ENCODE results near the gene CECR2.

Gene CECR2

GRCh38 chr22:17576470-17576869 lies 207.2 kb downstream of the CECR2 start:
- Histone ChIP-seq H3K36me3 (ENCODE audit: control insufficient read depth in 1 of 2, insufficient read depth in 2 of 2, low read length in 2 of 2) (no peaks in the 10 kb centered on the region), H3K9me3 (ENCODE audit: control insufficient read depth in 1 of 2, low read length in 2 of 2) (no peaks in the 10 kb centered on the region), H3K27me3 (ENCODE audit: low read depth, low read length) (no peaks in the 10 kb centered on the region), H3K4me1 (ENCODE audit: control insufficient read depth in 1 of 2, insufficient read depth in 2 of 2, low read length in 2 of 2) (peaks cover 0 to 11% of the 10 kb centered on the region in 2 donors), H3K4me3 (ENCODE audit: low read depth in 1 of 2, low read length in 2 of 2) (no peak overlapping the region), H3K27ac (ENCODE audit: low read length) (no peak overlapping the region)

GRCh38 chr22:17578136-17578754 lies 209.0 kb downstream of the CECR2 start:
- Histone ChIP-seq H3K36me3 (ENCODE audit: control insufficient read depth in 1 of 2, insufficient read depth in 2 of 2, low read length in 2 of 2) (no peaks in the 10 kb centered on the region), H3K4me1 (ENCODE audit: control insufficient read depth in 1 of 2, insufficient read depth in 2 of 2, low read length in 2 of 2) (peaks cover 0 to 6% of the 10 kb centered on the region in 2 donors), H3K9me3 (ENCODE audit: control insufficient read depth in 1 of 2, low read length in 2 of 2) (no peaks in the 10 kb centered on the region), H3K27me3 (ENCODE audit: low read depth, low read length) (no peaks in the 10 kb centered on the region), H3K4me3 (ENCODE audit: low read depth in 1 of 2, low read length in 2 of 2) (no peak overlapping the region), H3K27ac (ENCODE audit: low read length) (no peak overlapping the region)

GRCh38 chr22:17579535-17579981 lies 210.3 kb downstream of the CECR2 start:
- Histone ChIP-seq H3K27me3 (ENCODE audit: low read depth, low read length) (no peaks in the 10 kb centered on the region), H3K9me3 (ENCODE audit: control insufficient read depth in 1 of 2, low read length in 2 of 2) (no peaks in the 10 kb centered on the region), H3K4me1 (ENCODE audit: control insufficient read depth in 1 of 2, insufficient read depth in 2 of 2, low read length in 2 of 2) (peaks cover 0 to 4% of the 10 kb centered on the region in 2 donors), H3K27ac (ENCODE audit: low read length) (no peak overlapping the region), H3K4me3 (ENCODE audit: low read depth in 1 of 2, low read length in 2 of 2) (no peak overlapping the region), H3K36me3 (ENCODE audit: control insufficient read depth in 1 of 2, insufficient read depth in 2 of 2, low read length in 2 of 2) (no peaks in the 10 kb centered on the region)

GRCh38 chr22:17580441-17581031 lies 211.3 kb downstream of the CECR2 start:
- H3K27me3 ChIP-seq (ENCODE audit: low read depth, low read length): no peaks in the 10 kb centered on the region
- no peaks in the 10 kb centered on the region for H3K9me3 ChIP-seq (ENCODE audit: control insufficient read depth in 1 of 2, low read length in 2 of 2)
- no peak overlapping the region for H3K4me3 ChIP-seq (ENCODE audit: low read depth in 1 of 2, low read length in 2 of 2)
- peaks cover 0 to 4% of the 10 kb centered on the region in 2 donors for H3K4me1 ChIP-seq (ENCODE audit: control insufficient read depth in 1 of 2, insufficient read depth in 2 of 2, low read length in 2 of 2)
- no peak overlapping the region for H3K27ac ChIP-seq (ENCODE audit: low read length)
- no peaks in the 10 kb centered on the region for H3K36me3 ChIP-seq (ENCODE audit: control insufficient read depth in 1 of 2, insufficient read depth in 2 of 2, low read length in 2 of 2)

- no peaks in the 10 kb centered on the region for H3K27me3 ChIP-seq (ENCODE audit: low read depth, low read length)
- H3K36me3 ChIP-seq (ENCODE audit: control insufficient read depth in 1 of 2, insufficient read depth in 2 of 2, low read length in 2 of 2): no peaks in the 10 kb centered on the region
- no peaks in the 10 kb centered on the region for H3K9me3 ChIP-seq (ENCODE audit: control insufficient read depth in 1 of 2, low read length in 2 of 2)
- peaks cover 0 to 4% of the 10 kb centered on the region in 2 donors for H3K4me1 ChIP-seq (ENCODE audit: control insufficient read depth in 1 of 2, insufficient read depth in 2 of 2, low read length in 2 of 2)
- H3K27ac ChIP-seq (ENCODE audit: low read length): no peak overlapping the region
- no peak overlapping the region for H3K4me3 ChIP-seq (ENCODE audit: low read depth in 1 of 2, low read length in 2 of 2)
Measured at GRCh38 chr22:17581056-17581455, 211.8 kb downstream of the CECR2 start.

GRCh38 chr22:17581631-17582030 lies 212.4 kb downstream of the CECR2 start:
- Histone ChIP-seq H3K27ac (ENCODE audit: low read length) (no peak overlapping the region), H3K27me3 (ENCODE audit: low read depth, low read length) (no peaks in the 10 kb centered on the region), H3K9me3 (ENCODE audit: control insufficient read depth in 1 of 2, low read length in 2 of 2) (no peaks in the 10 kb centered on the region), H3K4me1 (ENCODE audit: control insufficient read depth in 1 of 2, insufficient read depth in 2 of 2, low read length in 2 of 2) (peaks cover 0 to 4% of the 10 kb centered on the region in 2 donors), H3K4me3 (ENCODE audit: low read depth in 1 of 2, low read length in 2 of 2) (no peak overlapping the region), H3K36me3 (ENCODE audit: control insufficient read depth in 1 of 2, insufficient read depth in 2 of 2, low read length in 2 of 2) (no peaks in the 10 kb centered on the region)

GRCh38 chr22:17583151-17583550 lies 213.9 kb downstream of the CECR2 start:
- Histone ChIP-seq H3K36me3 (ENCODE audit: control insufficient read depth in 1 of 2, insufficient read depth in 2 of 2, low read length in 2 of 2) (peaks cover 0 to 4% of the 10 kb centered on the region in 2 donors), H3K4me3 (ENCODE audit: low read depth in 1 of 2, low read length in 2 of 2) (no peak overlapping the region), H3K27me3 (ENCODE audit: low read depth, low read length) (no peaks in the 10 kb centered on the region), H3K4me1 (ENCODE audit: control insufficient read depth in 1 of 2, insufficient read depth in 2 of 2, low read length in 2 of 2) (peaks cover 0 to 4% of the 10 kb centered on the region in 2 donors), H3K27ac (ENCODE audit: low read length) (no peak overlapping the region), H3K9me3 (ENCODE audit: control insufficient read depth in 1 of 2, low read length in 2 of 2) (no peaks in the 10 kb centered on the region)

- no peaks in the 10 kb centered on the region for H3K4me1 ChIP-seq (ENCODE audit: control insufficient read depth in 1 of 2, insufficient read depth in 2 of 2, low read length in 2 of 2)
- H3K9me3 ChIP-seq (ENCODE audit: control insufficient read depth in 1 of 2, low read length in 2 of 2): no peaks in the 10 kb centered on the region
- no peak overlapping the region for H3K4me3 ChIP-seq (ENCODE audit: low read depth in 1 of 2, low read length in 2 of 2)
- H3K36me3 ChIP-seq (ENCODE audit: control insufficient read depth in 1 of 2, insufficient read depth in 2 of 2, low read length in 2 of 2): peaks cover 10 to 34% of the 10 kb centered on the region in 2 donors
- H3K27me3 ChIP-seq (ENCODE audit: low read depth, low read length): no peaks in the 10 kb centered on the region
- H3K27ac ChIP-seq (ENCODE audit: low read length): no peak overlapping the region
Measured at GRCh38 chr22:17586831-17587440, 217.7 kb downstream of the CECR2 start.

- no peak overlapping the region for H3K4me3 ChIP-seq (ENCODE audit: low read depth in 1 of 2, low read length in 2 of 2)
- H3K27ac ChIP-seq (ENCODE audit: low read length): no peak overlapping the region
- H3K27me3 ChIP-seq (ENCODE audit: low read depth, low read length): no peaks in the 10 kb centered on the region
- no peaks in the 10 kb centered on the region for H3K4me1 ChIP-seq (ENCODE audit: control insufficient read depth in 1 of 2, insufficient read depth in 2 of 2, low read length in 2 of 2)
- peaks cover 16 to 41% of the 10 kb centered on the region in 2 donors for H3K36me3 ChIP-seq (ENCODE audit: control insufficient read depth in 1 of 2, insufficient read depth in 2 of 2, low read length in 2 of 2)
- H3K9me3 ChIP-seq (ENCODE audit: control insufficient read depth in 1 of 2, low read length in 2 of 2): no peaks in the 10 kb centered on the region
Measured at GRCh38 chr22:17587629-17588028, 218.4 kb downstream of the CECR2 start.

GRCh38 chr22:17588606-17589005 lies 219.3 kb downstream of the CECR2 start:
- H3K9me3 ChIP-seq (ENCODE audit: control insufficient read depth in 1 of 2, low read length in 2 of 2): no peaks in the 10 kb centered on the region
- no peaks in the 10 kb centered on the region for H3K27me3 ChIP-seq (ENCODE audit: low read depth, low read length)
- peaks cover 25 to 50% of the 10 kb centered on the region in 2 donors for H3K36me3 ChIP-seq (ENCODE audit: control insufficient read depth in 1 of 2, insufficient read depth in 2 of 2, low read length in 2 of 2)
- no peak overlapping the region for H3K27ac ChIP-seq (ENCODE audit: low read length)
- H3K4me1 ChIP-seq (ENCODE audit: control insufficient read depth in 1 of 2, insufficient read depth in 2 of 2, low read length in 2 of 2): no peaks in the 10 kb centered on the region
- H3K4me3 ChIP-seq (ENCODE audit: low read depth in 1 of 2, low read length in 2 of 2): no peak overlapping the region

- peaks cover 36 to 63% of the 10 kb centered on the region in 2 donors for H3K36me3 ChIP-seq (ENCODE audit: control insufficient read depth in 1 of 2, insufficient read depth in 2 of 2, low read length in 2 of 2)
- H3K27me3 ChIP-seq (ENCODE audit: low read depth, low read length): no peaks in the 10 kb centered on the region
- H3K9me3 ChIP-seq (ENCODE audit: control insufficient read depth in 1 of 2, low read length in 2 of 2): no peaks in the 10 kb centered on the region
- H3K4me3 ChIP-seq (ENCODE audit: low read depth in 1 of 2, low read length in 2 of 2): no peak overlapping the region
- no peak overlapping the region for H3K27ac ChIP-seq (ENCODE audit: low read length)
- no peaks in the 10 kb centered on the region for H3K4me1 ChIP-seq (ENCODE audit: control insufficient read depth in 1 of 2, insufficient read depth in 2 of 2, low read length in 2 of 2)
Measured at GRCh38 chr22:17589810-17590375, 220.6 kb downstream of the CECR2 start.

All from muscle layer of duodenum (tissue), 2 donors.